G401.6 (cell line): ENCODE results near the gene FBXW9.
A peak's percentile ranks its signal among the peaks of the same experiment; 100 is the strongest.
"Not testable (repeated sequence)": the region's sequence is repeated elsewhere in the genome, so short reads cannot be mapped to it uniquely, and the experiment has no call there.

Source experiments
- FAIRE-seq: peaks from 2 replicates; lab custom pipeline; 2012; peaks lifted over from hg19 to GRCh38; lab: Jason Lieb, UNC

FBXW9 gene

GRCh38 chr19:12696366-12697335 lies at the start of gene FBXW9:
Gene FBXW9, minus strand, starts transcription at chr19:12696631. Its CDS starts 50 bp downstream, at chr19:12696581.
- peak; percentile 86 for FAIRE-seq

- no peak for FAIRE-seq
These were observed 48.9 kb upstream of the FBXW9 start for GRCh38 chr19:12745166-12745897.

GRCh38 chr19:12737835-12738351 lies 41.5 kb upstream of the FBXW9 start:
- FAIRE-seq: no peak

GRCh38 chr19:12736995-12737834 lies 40.8 kb upstream of the FBXW9 start, which contains the start of gene GET3:
Gene GET3, plus strand, starts transcription at chr19:12737497. Its CDS starts 9 bp downstream, at chr19:12737506.
- FAIRE-seq: peak; percentile 100

- FAIRE-seq: no peak
These were observed 37.2 kb upstream of the FBXW9 start for GRCh38 chr19:12733369-12734214.

GRCh38 chr19:12731337-12731736 lies 34.9 kb upstream of the FBXW9 start:
- FAIRE-seq: no peak

GRCh38 chr19:12730064-12730463 lies 33.6 kb upstream of the FBXW9 start:
- no peak for FAIRE-seq

GRCh38 chr19:12727745-12728433 lies 31.5 kb upstream of the FBXW9 start:
- no peak for FAIRE-seq

- no peak for FAIRE-seq
These were observed 30.5 kb upstream of the FBXW9 start for GRCh38 chr19:12726988-12727316.

GRCh38 chr19:12725612-12726011 lies 29.2 kb upstream of the FBXW9 start:
- FAIRE-seq: not testable (repeated sequence)

GRCh38 chr19:12723641-12724426 lies 27.4 kb upstream of the FBXW9 start, which contains the start of gene TNPO2:
Gene TNPO2, minus strand, starts transcription at chr19:12723932. Its CDS starts 2,955 bp downstream, at chr19:12720977.
- FAIRE-seq: peak; percentile 61

GRCh38 chr19:12723381-12723640 lies 26.9 kb upstream of the FBXW9 start:
- no peak for FAIRE-seq

- FAIRE-seq: peak; percentile 97
These were observed 26.3 kb upstream of the FBXW9 start for GRCh38 chr19:12722566-12723380.

- FAIRE-seq: no peak
These were observed 25.5 kb upstream of the FBXW9 start for GRCh38 chr19:12721656-12722565.

- FAIRE-seq: no peak
These were observed 24.6 kb upstream of the FBXW9 start for GRCh38 chr19:12720851-12721655.

- no peak for FAIRE-seq
These were observed 23.9 kb upstream of the FBXW9 start for GRCh38 chr19:12720296-12720695.

GRCh38 chr19:12715929-12716328 lies 19.5 kb upstream of the FBXW9 start:
- FAIRE-seq: no peak
